Measurements from ENCODE around the gene MRTFA. TPM values are rescaled to one million over a fixed set of nuclear protein-coding genes. Genes with fewer than 3 reads are reported as not detected.
A peak's percentile ranks its signal among the peaks of the same experiment; 100 is the strongest.

MRTFA gene
- total RNA-seq, 1 donor from 2014 or later, result 52.8 TPM

- peaks cover 14% of the 10 kb centered on the region for H3K36me3 Mint-ChIP-seq (ENCODE audit: low read depth)
- no peak for DNase-seq (ENCODE audit: low read depth, low spot score)
- no peak for TF ChIP-seq CTCF (conservative IDR thresholded peaks at IDR 0.05)
- no peaks in the 10 kb centered on the region for H3K27me3 Mint-ChIP-seq (ENCODE audit: low read depth)
- peaks cover 11% of the 10 kb centered on the region for H3K9me3 Mint-ChIP-seq
- no peak overlapping the region for H3K27ac Mint-ChIP-seq (ENCODE audit: unreplicated experiment)
- H3K4me3 Mint-ChIP-seq, result no peak overlapping the region
- H3K4me1 Mint-ChIP-seq, result peaks cover 32% of the 10 kb centered on the region
These were observed 11.7 kb downstream of the MRTFA start for GRCh38 chr22:40624770-40625169.

GRCh38 chr22:40621309-40622151 is 15.0 kb downstream of the MRTFA start:
- Mint-ChIP-seq H3K4me1 (peaks cover 18% of the 10 kb centered on the region), H3K4me3 (no peak overlapping the region), H3K27ac (ENCODE audit: unreplicated experiment) (peak overlapping the region; percentile 73), H3K36me3 (ENCODE audit: low read depth) (peaks cover 17% of the 10 kb centered on the region), H3K9me3 (peaks cover 13% of the 10 kb centered on the region), H3K27me3 (ENCODE audit: low read depth) (no peaks in the 10 kb centered on the region)
- DNase-seq (ENCODE audit: low read depth, low spot score), result no peak
- TF ChIP-seq CTCF (conservative IDR thresholded peaks at IDR 0.05), result no peak

GRCh38 chr22:40620464-40621046 is 16.0 kb downstream of the MRTFA start:
- no peaks in the 10 kb centered on the region for H3K27me3 Mint-ChIP-seq (ENCODE audit: low read depth)
- H3K4me3 Mint-ChIP-seq, result no peak overlapping the region
- DNase-seq (ENCODE audit: low read depth, low spot score), result no peak
- H3K4me1 Mint-ChIP-seq, result peaks cover 23% of the 10 kb centered on the region
- TF ChIP-seq CTCF (conservative IDR thresholded peaks at IDR 0.05), result no peak
- H3K9me3 Mint-ChIP-seq, result peaks cover 13% of the 10 kb centered on the region
- peaks cover 19% of the 10 kb centered on the region for H3K36me3 Mint-ChIP-seq (ENCODE audit: low read depth)
- H3K27ac Mint-ChIP-seq (ENCODE audit: unreplicated experiment), result peak overlapping the region; percentile 65

GRCh38 chr22:40618400-40618799 is 18.1 kb downstream of the MRTFA start:
- Mint-ChIP-seq H3K9me3 (peaks cover 13% of the 10 kb centered on the region), H3K4me1 (peaks cover 23% of the 10 kb centered on the region), H3K27me3 (ENCODE audit: low read depth) (no peaks in the 10 kb centered on the region), H3K36me3 (ENCODE audit: low read depth) (peaks cover 19% of the 10 kb centered on the region), H3K4me3 (no peak overlapping the region), H3K27ac (ENCODE audit: unreplicated experiment) (no peak overlapping the region)
- DNase-seq (ENCODE audit: low read depth, low spot score), result no peak
- TF ChIP-seq CTCF (conservative IDR thresholded peaks at IDR 0.05), result no peak

GRCh38 chr22:40616578-40616977 is 19.9 kb downstream of the MRTFA start:
- H3K27ac Mint-ChIP-seq (ENCODE audit: unreplicated experiment), result no peak overlapping the region
- H3K4me1 Mint-ChIP-seq, result peaks cover 19% of the 10 kb centered on the region
- H3K36me3 Mint-ChIP-seq (ENCODE audit: low read depth), result peaks cover 12% of the 10 kb centered on the region
- no peak for TF ChIP-seq CTCF (conservative IDR thresholded peaks at IDR 0.05)
- no peaks in the 10 kb centered on the region for H3K27me3 Mint-ChIP-seq (ENCODE audit: low read depth)
- H3K4me3 Mint-ChIP-seq, result no peak overlapping the region
- no peak for DNase-seq (ENCODE audit: low read depth, low spot score)
- peaks cover 6% of the 10 kb centered on the region for H3K9me3 Mint-ChIP-seq

Measured in neural crest cell (in vitro differentiated cells).